NCI-H187 (cell line): ENCODE results near the gene MET.
"Not testable (repeated sequence)": the region's sequence is repeated elsewhere in the genome, so short reads cannot be mapped to it uniquely, and the experiment has no call there.

Source experiments
- DNase-seq, 2 experiments: peaks; one replicate each; lab custom pipeline; 2025; lab: John Stamatoyannopoulos, UW

Gene MET

DNA sequence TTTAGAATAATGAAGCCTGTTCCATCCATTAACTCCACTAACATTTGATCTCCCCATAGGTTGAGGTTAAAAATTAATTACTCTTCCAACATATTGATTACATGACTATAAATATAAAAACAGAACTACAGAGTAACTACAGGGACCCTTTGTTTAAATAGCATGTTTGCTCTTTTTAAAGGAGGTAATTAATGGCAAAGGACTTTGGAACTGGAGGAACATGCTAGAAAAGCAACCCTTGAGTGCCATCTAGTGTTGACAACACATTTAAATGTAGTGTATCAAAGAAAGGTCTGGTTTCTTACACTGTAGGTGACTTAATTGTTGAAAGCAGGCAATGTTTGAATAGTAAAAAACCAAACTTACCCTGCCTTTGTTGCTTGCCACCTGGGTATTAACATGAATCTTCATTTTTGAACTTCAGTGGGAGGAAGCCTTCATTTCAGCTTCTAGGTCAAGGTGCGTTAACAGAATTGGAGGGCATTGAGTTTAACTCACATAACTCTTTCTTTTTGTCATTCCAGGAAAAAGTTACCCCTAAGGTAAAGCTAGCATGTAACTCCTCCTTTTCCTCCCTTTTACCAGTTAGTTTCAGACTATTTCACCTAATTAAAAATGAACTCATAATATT lies 137.8 kb downstream of the MET start:
- DNase-seq: peak; percentile 28 to 47

DNA sequence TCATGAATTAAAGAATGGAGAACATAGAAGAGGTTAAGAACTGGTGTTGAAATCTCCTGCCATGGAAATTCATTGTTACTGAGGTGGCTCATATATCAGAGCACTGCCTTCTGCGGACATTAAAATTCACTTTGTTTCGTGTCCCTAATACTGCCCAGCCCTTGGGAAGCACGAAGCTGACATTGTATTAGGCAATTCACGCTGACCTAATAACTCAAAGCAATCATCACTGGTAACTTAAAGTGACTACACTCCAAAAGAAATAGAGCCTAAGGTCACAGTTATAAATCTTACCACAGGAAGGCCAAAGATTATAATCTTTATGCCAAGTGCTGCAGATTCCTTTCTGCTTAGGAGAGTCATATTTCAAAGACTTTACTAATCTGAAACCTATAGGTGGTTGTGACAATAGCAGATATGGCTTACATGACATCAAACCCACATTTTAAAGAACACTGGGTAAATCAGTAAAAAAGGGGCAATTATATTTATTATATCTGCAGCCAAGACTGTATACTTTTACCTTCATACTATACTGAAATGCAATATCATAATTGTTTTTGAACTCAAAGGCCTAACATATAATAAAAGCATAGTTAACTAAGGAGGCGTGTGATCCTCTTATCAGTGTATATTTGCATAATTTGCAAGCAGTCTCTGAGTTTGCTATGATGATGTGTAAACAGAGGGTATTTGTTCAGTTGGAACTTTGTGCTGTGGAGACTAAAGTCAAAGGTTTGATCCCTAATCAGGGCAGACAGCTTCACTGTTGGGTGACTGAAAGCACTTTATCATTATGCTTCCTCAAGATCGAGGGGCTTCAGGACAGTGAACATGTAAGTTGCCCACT lies 138.5 kb downstream of the MET start:
- no peak for DNase-seq

DNA sequence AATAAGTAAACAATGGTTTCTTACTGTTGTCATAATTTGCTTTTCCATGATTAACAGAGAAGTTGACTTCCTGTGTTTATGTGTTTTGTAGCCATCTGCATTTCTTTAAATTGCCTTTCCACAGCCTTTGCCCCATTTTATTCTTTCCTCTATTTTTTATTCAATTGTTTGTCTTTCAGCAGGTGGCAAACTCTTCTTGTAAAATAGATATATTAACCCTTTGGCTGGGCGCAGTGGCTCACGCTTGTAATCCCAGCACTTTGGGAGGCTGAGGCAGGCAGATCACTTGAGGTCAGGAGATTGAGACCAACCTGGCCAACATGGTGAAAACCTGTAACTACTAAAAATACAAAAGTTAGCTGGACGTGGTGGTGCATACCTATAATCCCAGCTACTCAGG lies 139.8 kb downstream of the MET start:
- no peak for DNase-seq

- no peak for DNase-seq
These were observed 140.9 kb downstream of the MET start for GRCh38 chr7:116812860-116813259.

DNA sequence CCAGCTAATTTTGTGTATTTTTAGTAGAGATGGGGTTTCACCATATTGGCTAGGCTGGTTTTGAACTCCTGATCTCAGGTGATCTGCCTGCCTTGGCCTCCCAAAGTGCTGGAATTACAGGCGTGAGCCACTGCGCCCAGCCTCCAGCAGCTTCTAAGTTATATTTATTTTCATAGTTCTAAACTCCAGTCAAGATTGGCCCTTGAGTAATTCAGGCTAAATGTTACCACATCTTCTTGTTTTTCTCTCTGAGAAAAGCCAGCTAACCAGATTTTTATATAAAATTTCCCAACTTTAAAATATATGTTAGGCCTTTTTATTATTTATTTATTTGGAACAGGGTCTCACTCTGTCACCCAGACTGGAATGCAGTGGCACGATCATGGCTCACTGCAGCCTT lies 141.4 kb downstream of the MET start:
- DNase-seq: not testable (repeated sequence)

DNA sequence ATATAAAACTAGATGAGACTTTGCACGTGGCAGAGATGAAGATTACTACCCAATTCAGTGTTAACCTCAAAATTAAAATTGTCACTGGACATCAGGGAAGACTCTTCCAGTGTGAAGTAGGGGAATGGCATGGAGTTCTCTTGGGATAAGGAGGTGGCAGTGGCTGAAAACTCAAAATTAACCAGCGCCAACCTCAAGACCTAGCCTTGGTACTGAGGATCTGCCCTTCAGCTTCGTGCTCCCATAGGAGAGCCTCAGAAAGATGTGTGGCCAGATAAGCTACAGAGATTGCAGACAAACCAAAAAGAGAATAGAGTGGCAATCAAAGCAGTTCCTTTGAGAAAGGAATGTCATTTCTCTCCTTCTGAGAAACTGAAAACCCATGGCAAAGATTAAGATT lies 143.0 kb downstream of the MET start:
- no peak for DNase-seq

DNA sequence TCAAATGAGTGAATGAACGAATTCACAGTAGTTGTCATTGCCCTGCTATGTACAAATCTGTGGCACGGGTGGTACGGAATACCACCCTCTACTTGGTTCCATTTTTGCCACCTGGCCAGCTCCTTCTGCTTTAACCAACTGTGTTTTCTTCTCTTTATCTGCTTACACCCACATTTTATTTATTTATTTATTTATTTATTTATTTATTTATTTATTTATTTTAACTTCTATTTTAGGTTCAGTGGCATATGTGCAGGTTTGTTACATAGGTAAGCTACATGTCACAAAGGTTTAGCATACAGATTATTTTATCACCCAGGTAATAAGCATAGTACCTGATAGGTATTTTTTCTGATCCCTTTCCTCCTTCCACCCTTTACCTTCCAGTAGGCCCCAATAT lies 148.2 kb downstream of the MET start:
- no peak for DNase-seq

DNA sequence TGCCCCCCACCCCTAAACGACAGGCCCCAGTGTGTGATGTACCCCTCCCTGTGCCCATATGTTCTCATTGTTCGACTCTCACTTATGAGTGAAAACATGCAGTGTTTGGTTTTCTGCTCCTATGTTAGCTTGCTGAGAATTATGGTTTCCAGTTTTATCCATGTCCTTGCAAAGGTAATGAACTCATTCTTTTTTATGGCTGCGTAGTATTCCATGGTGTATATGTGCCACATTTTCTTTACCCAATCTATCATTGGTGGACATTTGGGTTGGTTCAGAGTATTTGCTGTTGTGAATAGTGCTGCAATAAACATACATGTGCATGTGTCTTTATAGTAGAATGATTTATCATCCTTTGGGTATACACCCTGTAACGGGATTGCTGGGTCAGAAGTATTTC lies 149.7 kb downstream of the MET start:
- DNase-seq: not testable (repeated sequence)

- no peak for DNase-seq
These were observed 152.5 kb downstream of the MET start for GRCh38 chr7:116824449-116824848.

DNA sequence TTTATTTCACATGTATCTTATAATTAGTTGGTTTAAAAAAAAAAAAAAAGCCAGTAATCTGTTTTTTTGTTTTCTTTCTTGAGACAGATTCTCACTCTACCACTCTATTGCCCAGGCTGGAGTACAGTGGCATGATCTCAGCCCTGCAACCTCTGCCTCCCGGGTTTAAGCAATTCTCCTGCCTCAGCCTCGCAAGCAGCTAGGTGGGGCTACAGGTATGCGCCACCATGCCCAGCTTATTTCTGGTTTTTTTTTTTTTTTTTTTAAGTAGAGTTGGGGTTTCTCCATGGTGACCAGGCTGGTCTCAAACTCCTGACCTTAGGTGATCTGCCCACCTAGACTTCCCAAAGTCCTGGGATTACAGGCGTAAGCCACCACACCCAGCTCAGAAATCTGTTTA lies 156.3 kb downstream of the MET start:
- DNase-seq: no peak

DNA sequence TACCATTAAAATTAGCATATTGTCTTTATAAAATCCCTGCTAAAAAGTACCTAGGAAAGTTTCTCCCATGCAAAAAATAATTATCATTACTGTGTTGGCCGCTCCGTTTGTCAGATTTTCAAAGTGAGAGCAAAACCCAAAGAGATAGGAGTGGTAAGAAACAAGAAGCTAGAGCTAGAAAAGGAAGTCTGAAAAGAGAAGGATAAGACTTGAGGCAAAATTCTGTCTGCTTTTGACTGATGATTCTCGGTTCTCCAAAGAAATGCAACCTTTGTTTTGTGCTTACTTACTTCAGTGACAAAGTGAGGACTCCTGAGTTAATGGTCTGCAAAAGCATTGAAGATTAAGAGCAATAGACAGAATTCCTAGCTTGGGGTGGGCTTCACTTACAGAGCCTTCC lies 157.0 kb downstream of the MET start:
- no peak for DNase-seq

- DNase-seq: no peak
These were observed 157.5 kb downstream of the MET start for GRCh38 chr7:116829493-116829892.

- no peak for DNase-seq
These were observed 160.7 kb downstream of the MET start for GRCh38 chr7:116832692-116833091.

GRCh38 chr7:116834815-116835504 lies 163.0 kb downstream of the MET start:
- DNase-seq: no peak

- no peak for DNase-seq
These were observed 164.1 kb downstream of the MET start for GRCh38 chr7:116836048-116836447.

- no peak for DNase-seq
These were observed 164.9 kb downstream of the MET start for GRCh38 chr7:116836911-116837310.

- DNase-seq: no peak
These were observed 165.6 kb downstream of the MET start for GRCh38 chr7:116837586-116837985.

DNA sequence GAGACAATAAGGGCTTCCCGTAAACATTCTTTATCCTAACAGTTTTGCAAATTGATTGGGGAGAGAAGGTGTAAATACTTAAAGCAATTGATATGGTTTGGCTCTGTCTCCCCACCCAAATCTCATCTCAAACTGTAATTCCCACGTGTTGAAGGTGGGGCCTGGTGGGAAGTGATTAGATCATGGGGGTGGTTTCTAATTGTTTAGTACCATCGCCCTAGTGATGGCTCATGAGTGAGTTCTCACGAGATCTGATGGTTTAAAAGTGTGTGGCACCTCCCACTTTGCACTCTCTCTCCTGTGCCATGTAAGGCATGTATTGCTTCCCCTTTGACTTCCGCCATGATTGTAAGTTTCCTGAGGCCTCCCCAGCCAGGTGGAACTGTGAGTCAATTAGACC lies 168.3 kb downstream of the MET start:
- DNase-seq: no peak

DNA sequence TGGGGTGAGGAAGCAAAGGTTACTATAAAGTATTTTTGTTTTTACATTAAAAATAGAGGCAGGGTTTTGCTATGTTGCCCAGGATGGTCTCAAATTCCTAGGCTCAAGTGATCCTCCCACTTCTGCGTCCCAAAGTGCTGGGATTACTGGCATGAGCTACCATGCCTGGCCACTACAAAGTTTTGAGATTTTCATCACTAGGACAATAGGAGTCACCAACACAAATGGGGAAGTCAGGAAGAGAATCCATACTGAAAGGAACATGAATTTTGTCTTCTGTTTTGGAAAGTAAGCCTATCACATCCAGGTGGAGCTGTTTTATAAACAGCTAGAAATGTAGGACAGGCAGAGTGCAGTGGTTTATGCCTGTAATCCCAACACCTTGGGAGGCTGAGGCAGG lies 170.4 kb downstream of the MET start:
- no peak for DNase-seq

DNA sequence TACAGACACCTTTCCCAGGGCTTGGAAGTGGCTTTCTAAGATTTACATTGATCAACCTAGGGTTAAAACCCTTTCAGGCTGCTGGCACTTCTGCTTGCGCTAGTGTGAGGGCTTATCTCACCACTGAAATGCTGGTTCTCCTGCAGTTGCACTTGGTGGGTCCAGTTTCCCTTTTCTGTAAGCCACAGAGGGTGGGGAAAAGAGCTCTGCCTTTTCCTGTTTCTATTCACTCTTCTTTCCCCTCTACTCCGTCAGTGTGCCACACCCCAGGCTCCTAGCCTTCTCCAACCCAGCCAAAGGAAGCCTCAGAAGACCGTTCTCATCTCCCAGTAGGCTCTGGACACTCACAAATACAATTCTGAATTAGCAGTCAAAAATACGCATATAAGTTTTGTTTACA lies 171.4 kb downstream of the MET start:
- no peak for DNase-seq
